HCT116 (cell line): ENCODE data around the gene PKNOX2. TPM values are rescaled to one million over a fixed set of nuclear protein-coding genes. Genes with fewer than 3 reads are reported as not detected.

Experiments used
- ATAC-seq: fragments of 200-7000 bp; cut with Tn5 transposase; 2 replicates; pipeline ENCODE4 v1.9.1; 2020; ENCODE audit warnings: mild to moderate bottlenecking, moderate library complexity
- BruUV-seq: library from RNA; stranded (reverse); fragments of 400-500 nt; replicated peaks from 2 replicates; lab custom pipeline; 2021; lab: Mats Ljungman, UMichigan
- CTCF ChIA-PET: fragments of 300-600 bp; sonication (Branson Sonifier 250); formaldehyde crosslinking; loops from one replicate; lab custom pipeline; 2021; ENCODE audit warnings: antibody characterized with exemption; lab: Charles Lee
- POLR2A ChIA-PET: fragments of 300-600, 350-600 bp; sonication (Branson Sonifier 250); formaldehyde crosslinking; loops from one replicate; lab custom pipeline; 2021; ENCODE audit warnings: antibody characterized with exemption; lab: Charles Lee
- RAD21 ChIA-PET, 2 experiments: fragments of 300-600 bp; sonication (Branson Sonifier 250); formaldehyde crosslinking; loops; one replicate each; lab custom pipeline; 2023; ENCODE audit warnings: low total read pairs in 2 of 2; ENCODE audit not compliant: uncharacterized antibody in 2 of 2, unreplicated experiment in 2 of 2, low non-redundant PET in 1 of 2; lab: Charles Lee
- DNase-seq: peaks from one replicate; pipeline ENCODE4 v3.0.0-alpha.2; 2010; ENCODE audit warnings: low read depth, low spot score
- H2AFZ ChIP-seq: fragments of 200-600 bp; shearing (Covaris generic), sonication (generic); 2 replicates; pipeline ENCODE4 v1.6.1; 2017; ENCODE audit warnings: low read depth, mixed run types, mixed read lengths, antibody characterized with exemption, low read length; ENCODE audit not compliant: poor library complexity, severe bottlenecking
- H3K27ac ChIP-seq: 2 replicates; pipeline ENCODE4 v1.5.1; 2012; ENCODE audit warnings: low read depth, low read length
- H3K27me3 ChIP-seq: fragments of 200-600 bp; sonication (generic); 2 replicates; pipeline ENCODE4 v1.6.1; 2016; ENCODE audit warnings: mixed run types, low read length, mixed read lengths; ENCODE audit not compliant: insufficient read depth
- H3K36me3 ChIP-seq, 2 experiments: fragments of 200-500 bp in 1 of 2; fragments of 200-600 bp in 1 of 2; sonication (Bioruptor generic) in 1 of 2; sonication (generic) in 1 of 2; 2 replicates each; pipeline versions ENCODE4 v1.5.1 to v1.6.1; 2014 to 2016; ENCODE audit warnings: low read length in 2 of 2, inconsistent platforms in 1 of 2, mixed read lengths in 1 of 2, mixed run types in 1 of 2; ENCODE audit not compliant: insufficient read depth in 2 of 2, control insufficient read depth in 1 of 2
- H3K4me1 ChIP-seq, 2 experiments: fragments of 200-600 bp in 1 of 2; sonication (generic) in 1 of 2; 2 replicates each; pipeline versions ENCODE4 v1.5.1 to v1.6.1; 2012 to 2017; ENCODE audit warnings: low read length in 2 of 2, inconsistent platforms in 1 of 2, mild to moderate bottlenecking in 1 of 2, mixed read lengths in 1 of 2, mixed run types in 1 of 2, moderate library complexity in 1 of 2; ENCODE audit not compliant: insufficient read depth in 2 of 2, control insufficient read depth in 1 of 2
- H3K4me2 ChIP-seq: fragments of 200-600 bp; sonication (generic); 2 replicates; pipeline ENCODE4 v1.6.1; 2017; ENCODE audit warnings: mixed run types, low read length, mixed read lengths
- H3K4me3 ChIP-seq, 2 experiments: fragments of 200-600 bp in 1 of 2; sonication (generic) in 1 of 2; replicated peaks in 1 of 2; 2 replicates each; pipeline ENCODE4 v1.5.1; 2011 to 2016; ENCODE audit warnings: low read length in 2 of 2, control low read depth in 1 of 2, low read depth in 1 of 2, mild to moderate bottlenecking in 1 of 2, mixed read lengths in 1 of 2, mixed run types in 1 of 2
- H3K79me2 ChIP-seq: fragments of 200-600 bp; sonication (generic); 2 replicates; pipeline ENCODE4 v1.6.1; 2017; ENCODE audit warnings: mild to moderate bottlenecking, mixed run types, low read length, moderate library complexity, mixed read lengths; ENCODE audit not compliant: insufficient read depth
- H3K9ac ChIP-seq: fragments of 200-600 bp; sonication (generic); 2 replicates; pipeline ENCODE4 v1.6.1; 2016; ENCODE audit warnings: low read length, mixed read lengths
- H3K9me2 ChIP-seq: fragments of 200-600 bp; sonication (generic), shearing (Covaris generic); 2 replicates; pipeline ENCODE4 v1.6.1; 2017; ENCODE audit warnings: mixed run types, mild to moderate bottlenecking, moderate library complexity; ENCODE audit not compliant: insufficient read depth
- H3K9me3 ChIP-seq, 2 experiments: fragments of 200-500 bp in 1 of 2; fragments of 200-600 bp in 1 of 2; sonication (Bioruptor generic) in 1 of 2; sonication (generic) in 1 of 2; 2 replicates each; pipeline ENCODE4 v1.6.1; 2014 to 2017; ENCODE audit warnings: low read length in 2 of 2, mixed read lengths in 2 of 2, inconsistent platforms in 1 of 2, low read depth in 1 of 2, mild to moderate bottlenecking in 1 of 2, mixed run types in 1 of 2, moderate library complexity in 1 of 2; ENCODE audit not compliant: control insufficient read depth in 1 of 2, insufficient read depth in 1 of 2
- H4K20me1 ChIP-seq: fragments of 200-600 bp; sonication (generic), shearing (Covaris generic); 2 replicates; pipeline ENCODE4 v1.6.1; 2017; ENCODE audit warnings: mixed run types, mild to moderate bottlenecking, moderate library complexity; ENCODE audit not compliant: insufficient read depth
- CBX3 ChIP-seq: IDR thresholded peaks from 2 replicates; pipeline ENCODE4 v1.6.1; 2012; ENCODE audit warnings: low read depth
- CEBPB ChIP-seq: IDR thresholded peaks from 2 replicates; pipeline ENCODE4 v1.6.1; 2012; ENCODE audit warnings: low read depth
- CTCF ChIP-seq, 3 experiments: fragments of 200-600 bp in 1 of 3; sonication (generic) in 1 of 3; IDR thresholded peaks in 2 of 3; conservative IDR thresholded peaks in 1 of 3; 2 replicates each; pipeline ENCODE4 v1.5.1; 2012 to 2017; ENCODE audit warnings: low read depth in 2 of 3, low read length in 2 of 3, antibody characterized with exemption in 1 of 3, borderline replicate concordance in 1 of 3, control low read depth in 1 of 3, mild to moderate bottlenecking in 1 of 3, mixed read lengths in 1 of 3, mixed run types in 1 of 3, moderate library complexity in 1 of 3; ENCODE audit not compliant: insufficient read depth in 1 of 3
- EGR1 ChIP-seq: IDR thresholded peaks from 2 replicates; pipeline ENCODE4 v1.6.1; 2012; ENCODE audit warnings: low read depth
- ELF1 ChIP-seq: IDR thresholded peaks from 2 replicates; pipeline ENCODE4 v1.6.1; 2012; ENCODE audit warnings: low read depth, borderline replicate concordance
- EZH2 ChIP-seq: fragments of 200-600 bp; sonication (generic); IDR thresholded peaks from 2 replicates; pipeline ENCODE4 v1.6.1; 2017; ENCODE audit warnings: antibody characterized with exemption, mixed run types
- EZH2phosphoT487 ChIP-seq: fragments of 200-600 bp; IDR thresholded peaks from 2 replicates; pipeline ENCODE4 v1.6.1; 2018; ENCODE audit warnings: antibody characterized with exemption, borderline replicate concordance
- FOSL1 ChIP-seq: IDR thresholded peaks from 2 replicates; pipeline ENCODE4 v1.6.1; 2012; ENCODE audit warnings: low read depth
- JUND ChIP-seq: IDR thresholded peaks from 2 replicates; pipeline ENCODE4 v1.6.1; 2012
- MAX ChIP-seq: IDR thresholded peaks from 2 replicates; pipeline ENCODE4 v1.6.1; 2012
- POLR2AphosphoS5 ChIP-seq: IDR thresholded peaks from 2 replicates; pipeline ENCODE4 v1.6.1; 2011; ENCODE audit warnings: mild to moderate bottlenecking, low read depth, low read length, moderate library complexity
- RAD21 ChIP-seq: IDR thresholded peaks from 2 replicates; pipeline ENCODE4 v1.6.1; 2012; ENCODE audit warnings: low read depth, mild to moderate bottlenecking
- REST ChIP-seq: IDR thresholded peaks from 2 replicates; pipeline ENCODE4 v1.6.1; 2012; ENCODE audit warnings: low read depth
- SIN3A ChIP-seq: IDR thresholded peaks from 2 replicates; pipeline ENCODE4 v1.6.1; 2012; ENCODE audit warnings: low read depth
- SP1 ChIP-seq: IDR thresholded peaks from 2 replicates; pipeline ENCODE4 v1.6.1; 2012; ENCODE audit warnings: low read depth
- SRF ChIP-seq: IDR thresholded peaks from 2 replicates; pipeline ENCODE4 v1.6.1; 2012; ENCODE audit warnings: low read depth
- TCF7L2 ChIP-seq: IDR thresholded peaks from 2 replicates; pipeline ENCODE4 v1.7.0; 2011; ENCODE audit warnings: borderline replicate concordance, inconsistent platforms; ENCODE audit not compliant: insufficient read depth, insufficient read length; ENCODE audit errors: extremely low read depth
- YY1 ChIP-seq: IDR thresholded peaks from 2 replicates; pipeline ENCODE4 v1.6.1; 2011; ENCODE audit warnings: low read length, low read depth, moderate library complexity, mild to moderate bottlenecking; ENCODE audit not compliant: insufficient replicate concordance; ENCODE audit errors: extremely low read depth
- ZNF274 ChIP-seq: fragments of 200-500 bp; sonication (Bioruptor generic); IDR thresholded peaks from 2 replicates; pipeline ENCODE4 v1.6.1; 2014; ENCODE audit warnings: mild to moderate bottlenecking, low read depth, low read length, inconsistent platforms
- intact Hi-C: fragments of 100-400 bp; cut with micrococcal nuclease; formaldehyde crosslinking; loops from 2 replicates; pipeline ENCODE4 v1.10.0; 2022
- total RNA-seq: library from RNA; stranded (reverse); gene quantifications from one replicate; pipeline ENCODE4 v1.2.1, GENCODE V29; 2021; ENCODE audit not compliant: unreplicated experiment
- TF ChIP-seq, protein P1 (sequence below): IDR thresholded peaks from 2 replicates; pipeline ENCODE4 v1.6.1; 2012

Gene PKNOX2
- total RNA-seq, 1 experiment from 2014 or later = 0.20 TPM

DNA sequence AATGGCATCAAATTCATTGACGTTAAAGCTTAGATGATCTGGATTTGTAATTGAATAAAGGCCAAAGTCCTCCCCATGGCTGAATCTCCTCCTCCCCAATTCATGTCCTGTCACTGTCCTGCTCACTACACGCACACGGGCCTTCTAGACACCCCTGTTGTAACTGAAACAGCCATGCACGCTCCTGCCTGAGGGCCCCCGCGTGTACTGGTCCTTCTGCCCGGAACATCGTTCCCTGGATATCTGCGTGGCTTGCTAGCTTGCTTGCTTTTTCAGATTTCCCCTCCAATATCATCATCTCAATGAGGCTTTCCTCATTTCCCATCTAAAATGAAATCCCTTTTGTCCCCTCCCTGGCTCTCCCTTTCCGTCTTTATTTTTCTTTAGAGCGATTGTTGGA, 15.3 kb downstream of the PKNOX2 start:
- no peaks in the 10 kb centered on the region for H3K9me2 ChIP-seq
- no peak overlapping the region for H3K9ac ChIP-seq
- no peak overlapping the region for H2AFZ ChIP-seq
- no TSS peak for BruUV-seq
- no peak overlapping the region for H3K4me2 ChIP-seq
- TF ChIP-seq CEBPB (no peak), SRF (no peak), SP1 (no peak), REST (no peak), CTCF (IDR thresholded peaks at IDR 0.05 in 2 of 3, conservative IDR thresholded peaks at IDR 0.05 in 1 of 3; ENCODE audit: borderline replicate concordance in 1 of 3, insufficient read depth in 1 of 3, low read depth in 2 of 3, low read length in 2 of 3) (no peak), SIN3A (no peak), FOSL1 (no peak), ELF1 (no peak), TCF7L2 (no peak), MAX (no peak), EGR1 (no peak), EZH2 (no peak), POLR2AphosphoS5 (no peak), EZH2phosphoT487 (no peak), CBX3 (no peak), YY1 (no peak), JUND (no peak), ZNF274 (no peak), RAD21 (no peak)
- TF ChIP-seq, protein P1, sequence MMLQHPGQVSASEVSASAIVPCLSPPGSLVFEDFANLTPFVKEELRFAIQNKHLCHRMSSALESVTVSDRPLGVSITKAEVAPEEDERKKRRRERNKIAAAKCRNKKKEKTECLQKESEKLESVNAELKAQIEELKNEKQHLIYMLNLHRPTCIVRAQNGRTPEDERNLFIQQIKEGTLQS = no peak
- CTCF ChIA-PET = no interaction called here
- H3K79me2 ChIP-seq = no peaks in the 10 kb centered on the region
- H3K36me3 ChIP-seq = no peaks in the 10 kb centered on the region
- H3K9me3 ChIP-seq = no peaks in the 10 kb centered on the region
- intact Hi-C loops = no loop called here
- H3K4me3 ChIP-seq = no peak overlapping the region
- no peaks in the 10 kb centered on the region for H3K4me1 ChIP-seq
- peaks cover 27% of the 10 kb centered on the region; the same call in 1 of the 2 replicates for H3K27me3 ChIP-seq
- ATAC-seq (no peak), DNase-seq (no peak)
- POLR2A ChIA-PET = no interaction called here
- RAD21 ChIA-PET = no interaction called here
- H3K27ac ChIP-seq = no peak overlapping the region
- H4K20me1 ChIP-seq = no peaks in the 10 kb centered on the region
